ENCODE measurements around the gene ANGEL1. TPM values are rescaled to one million over a fixed set of nuclear protein-coding genes. Genes with fewer than 3 reads are reported as not detected.

The ANGEL1 gene
- total and polyA plus RNA-seq, 4 donors: 5.2 to 15.9 (median 9.6) TPM

- Histone ChIP-seq H3K27ac (ENCODE audit: low read depth in 1 of 2, low read length in 2 of 2) (no peak overlapping the region), H3K9me3 (ENCODE audit: control insufficient read depth in 4 of 4, low read length in 3 of 4) (no peaks in the 10 kb centered on the region), H3K9ac (ENCODE audit: low read depth in 1 of 2, low read length in 2 of 2) (no peak overlapping the region), H3K36me3 (ENCODE audit: control insufficient read depth in 4 of 4, insufficient read depth in 3 of 4, low read depth in 1 of 4, low read length in 3 of 4) (no peaks in the 10 kb centered on the region), H3K27me3 (ENCODE audit: control insufficient read depth in 4 of 4, insufficient read depth in 4 of 4, low read length in 3 of 4) (no peaks in the 10 kb centered on the region), H3K4me3 (ENCODE audit: low read depth in 1 of 3, low read length in 3 of 3) (no peak overlapping the region), H3K4me1 (ENCODE audit: control insufficient read depth in 4 of 4, insufficient read depth in 4 of 4, low read length in 3 of 4) (no peaks in the 10 kb centered on the region)
- no peak for DNase-seq (ENCODE audit: low spot score)
- TF ChIP-seq TAF1 (conservative IDR thresholded peaks at IDR 0.05) (no peak), CTCF (IDR thresholded peaks at IDR 0.05; ENCODE audit: low read depth, low read length, missing input control) (no peak), FOXA2 (IDR thresholded peaks at IDR 0.05) (no peak), MAX (IDR thresholded peaks at IDR 0.05) (no peak), JUND (IDR thresholded peaks at IDR 0.05) (no peak), GABPA (IDR thresholded peaks at IDR 0.05 in 1 of 2, conservative IDR thresholded peaks at IDR 0.05 in 1 of 2) (no peak), ATF3 (IDR thresholded peaks at IDR 0.05) (no peak), EGR1 (IDR thresholded peaks at IDR 0.05; ENCODE audit: low read depth in 2 of 2) (no peak), YY1 (IDR thresholded peaks at IDR 0.05) (no peak), HNF4G (IDR thresholded peaks at IDR 0.05) (no peak)
- TF ChIP-seq, protein P1, sequence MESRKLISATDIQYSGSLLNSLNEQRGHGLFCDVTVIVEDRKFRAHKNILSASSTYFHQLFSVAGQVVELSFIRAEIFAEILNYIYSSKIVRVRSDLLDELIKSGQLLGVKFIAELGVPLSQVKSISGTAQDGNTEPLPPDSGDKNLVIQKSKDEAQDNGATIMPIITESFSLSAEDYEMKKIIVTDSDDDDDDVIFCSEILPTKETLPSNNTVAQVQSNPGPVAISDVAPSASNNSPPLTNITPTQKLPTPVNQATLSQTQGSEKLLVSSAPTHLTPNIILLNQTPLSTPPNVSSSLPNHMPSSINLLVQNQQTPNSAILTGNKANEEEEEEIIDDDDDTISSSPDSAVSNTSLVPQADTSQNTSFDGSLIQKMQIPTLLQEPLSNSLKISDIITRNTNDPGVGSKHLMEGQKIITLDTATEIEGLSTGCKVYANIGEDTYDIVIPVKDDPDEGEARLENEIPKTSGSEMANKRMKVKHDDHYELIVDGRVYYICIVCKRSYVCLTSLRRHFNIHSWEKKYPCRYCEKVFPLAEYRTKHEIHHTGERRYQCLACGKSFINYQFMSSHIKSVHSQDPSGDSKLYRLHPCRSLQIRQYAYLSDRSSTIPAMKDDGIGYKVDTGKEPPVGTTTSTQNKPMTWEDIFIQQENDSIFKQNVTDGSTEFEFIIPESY (IDR thresholded peaks at IDR 0.05): no peak
- 80% methylated on average over 10 of the region's 10 CpGs for WGBS
These were observed 49.0 kb upstream of the ANGEL1 start for GRCh38 chr14:76861574-76862255.

- Histone ChIP-seq H3K27ac (ENCODE audit: low read depth in 1 of 2, low read length in 2 of 2) (no peak overlapping the region), H3K9me3 (ENCODE audit: control insufficient read depth in 4 of 4, low read length in 3 of 4) (no peaks in the 10 kb centered on the region), H3K27me3 (ENCODE audit: control insufficient read depth in 4 of 4, insufficient read depth in 4 of 4, low read length in 3 of 4) (no peaks in the 10 kb centered on the region), H3K36me3 (ENCODE audit: control insufficient read depth in 4 of 4, insufficient read depth in 3 of 4, low read depth in 1 of 4, low read length in 3 of 4) (no peaks in the 10 kb centered on the region), H3K9ac (ENCODE audit: low read depth in 1 of 2, low read length in 2 of 2) (no peak overlapping the region), H3K4me1 (ENCODE audit: control insufficient read depth in 4 of 4, insufficient read depth in 4 of 4, low read length in 3 of 4) (no peaks in the 10 kb centered on the region), H3K4me3 (ENCODE audit: low read depth in 1 of 3, low read length in 3 of 3) (no peak overlapping the region)
- no peak for DNase-seq (ENCODE audit: low spot score)
- 59% methylated on average over 1 of the region's 1 CpG for WGBS
- TF ChIP-seq HNF4G (IDR thresholded peaks at IDR 0.05) (no peak), NR2F2 (IDR thresholded peaks at IDR 0.05) (no peak), FOXA1 (IDR thresholded peaks at IDR 0.05) (no peak)
- TF ChIP-seq, protein P2, sequence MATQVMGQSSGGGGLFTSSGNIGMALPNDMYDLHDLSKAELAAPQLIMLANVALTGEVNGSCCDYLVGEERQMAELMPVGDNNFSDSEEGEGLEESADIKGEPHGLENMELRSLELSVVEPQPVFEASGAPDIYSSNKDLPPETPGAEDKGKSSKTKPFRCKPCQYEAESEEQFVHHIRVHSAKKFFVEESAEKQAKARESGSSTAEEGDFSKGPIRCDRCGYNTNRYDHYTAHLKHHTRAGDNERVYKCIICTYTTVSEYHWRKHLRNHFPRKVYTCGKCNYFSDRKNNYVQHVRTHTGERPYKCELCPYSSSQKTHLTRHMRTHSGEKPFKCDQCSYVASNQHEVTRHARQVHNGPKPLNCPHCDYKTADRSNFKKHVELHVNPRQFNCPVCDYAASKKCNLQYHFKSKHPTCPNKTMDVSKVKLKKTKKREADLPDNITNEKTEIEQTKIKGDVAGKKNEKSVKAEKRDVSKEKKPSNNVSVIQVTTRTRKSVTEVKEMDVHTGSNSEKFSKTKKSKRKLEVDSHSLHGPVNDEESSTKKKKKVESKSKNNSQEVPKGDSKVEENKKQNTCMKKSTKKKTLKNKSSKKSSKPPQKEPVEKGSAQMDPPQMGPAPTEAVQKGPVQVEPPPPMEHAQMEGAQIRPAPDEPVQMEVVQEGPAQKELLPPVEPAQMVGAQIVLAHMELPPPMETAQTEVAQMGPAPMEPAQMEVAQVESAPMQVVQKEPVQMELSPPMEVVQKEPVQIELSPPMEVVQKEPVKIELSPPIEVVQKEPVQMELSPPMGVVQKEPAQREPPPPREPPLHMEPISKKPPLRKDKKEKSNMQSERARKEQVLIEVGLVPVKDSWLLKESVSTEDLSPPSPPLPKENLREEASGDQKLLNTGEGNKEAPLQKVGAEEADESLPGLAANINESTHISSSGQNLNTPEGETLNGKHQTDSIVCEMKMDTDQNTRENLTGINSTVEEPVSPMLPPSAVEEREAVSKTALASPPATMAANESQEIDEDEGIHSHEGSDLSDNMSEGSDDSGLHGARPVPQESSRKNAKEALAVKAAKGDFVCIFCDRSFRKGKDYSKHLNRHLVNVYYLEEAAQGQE (IDR thresholded peaks at IDR 0.05): no peak
These were observed 44.1 kb upstream of the ANGEL1 start for GRCh38 chr14:76856769-76857168.

Data from liver (tissue), 9 donors.